Endothelial cell (in vitro differentiated cells): ENCODE results near the gene EHBP1. TPM values are rescaled to one million over a fixed set of nuclear protein-coding genes. Genes with fewer than 3 reads are reported as not detected.

ENCODE experiments used
- DNase-seq: peaks from one replicate; pipeline ENCODE4 v3.0.0; 2021; ENCODE audit warnings: low spot score
- H3K27ac Mint-ChIP-seq: one replicate; pipeline ENCODE4 v1.8.0; 2021; ENCODE audit warnings: mixed read lengths, inconsistent platforms; ENCODE audit not compliant: unreplicated experiment
- H3K27me3 Mint-ChIP-seq: one replicate; pipeline ENCODE4 v1.8.0; 2021; ENCODE audit warnings: mild to moderate bottlenecking, moderate library complexity, mixed read lengths, inconsistent platforms; ENCODE audit not compliant: unreplicated experiment
- H3K36me3 Mint-ChIP-seq: one replicate; pipeline ENCODE4 v1.8.0; 2021; ENCODE audit warnings: mild to moderate bottlenecking, low read depth, mixed read lengths, inconsistent platforms; ENCODE audit not compliant: unreplicated experiment
- H3K4me1 Mint-ChIP-seq: one replicate; pipeline ENCODE4 v1.8.0; 2021; ENCODE audit warnings: mild to moderate bottlenecking, mixed read lengths, inconsistent platforms; ENCODE audit not compliant: unreplicated experiment
- H3K4me3 Mint-ChIP-seq: one replicate; pipeline ENCODE4 v1.8.0; 2021; ENCODE audit warnings: mild to moderate bottlenecking, mixed read lengths, inconsistent platforms; ENCODE audit not compliant: unreplicated experiment
- H3K9me3 Mint-ChIP-seq: one replicate; pipeline ENCODE4 v1.8.0; 2021; ENCODE audit warnings: mixed read lengths, inconsistent platforms; ENCODE audit not compliant: unreplicated experiment
- CTCF ChIP-seq: fragments of 200-600 bp; sonication (generic); IDR thresholded peaks from one replicate; pipeline ENCODE4 v1.5.0; 2021; ENCODE audit warnings: antibody characterized with exemption; ENCODE audit not compliant: unreplicated experiment
- total RNA-seq: library from RNA; stranded (reverse); fragmentation: NEBNext Ultra II Directional; extraction: Animal tissue kit (Norgen Biotek cat#: 25700); gene quantifications from one replicate; pipeline ENCODE4 v1.2.1, GENCODE V29; 2021; ENCODE audit not compliant: unreplicated experiment

The EHBP1 gene
- total RNA-seq, 1 donor from 2014 or later: 54.4 TPM

- H3K27ac Mint-ChIP-seq: no peak overlapping the region
- H3K27me3 Mint-ChIP-seq: no peaks in the 10 kb centered on the region
- no peak for TF ChIP-seq CTCF
- H3K4me1 Mint-ChIP-seq: peaks cover 10% of the 10 kb centered on the region
- no peaks in the 10 kb centered on the region for H3K9me3 Mint-ChIP-seq
- no peak overlapping the region for H3K4me3 Mint-ChIP-seq
- no peaks in the 10 kb centered on the region for H3K36me3 Mint-ChIP-seq
- no peak for DNase-seq
Observed at GRCh38 chr2:62660582-62661262, 44.8 kb upstream of the EHBP1 start.

GRCh38 chr2:62661263-62661635, 44.3 kb upstream of the EHBP1 start:
- no peak for DNase-seq
- TF ChIP-seq CTCF: no peak
- H3K4me1 Mint-ChIP-seq: peaks cover 5% of the 10 kb centered on the region

GRCh38 chr2:62662131-62662530, 43.4 kb upstream of the EHBP1 start:
- H3K4me3 Mint-ChIP-seq: no peak overlapping the region
- no peaks in the 10 kb centered on the region for H3K27me3 Mint-ChIP-seq
- no peak for DNase-seq
- no peaks in the 10 kb centered on the region for H3K36me3 Mint-ChIP-seq
- peaks cover 5% of the 10 kb centered on the region for H3K4me1 Mint-ChIP-seq
- H3K27ac Mint-ChIP-seq: no peak overlapping the region
- no peak for TF ChIP-seq CTCF
- H3K9me3 Mint-ChIP-seq: no peaks in the 10 kb centered on the region

More at GRCh38 chr2:62661263-62661635, 44.3 kb upstream of the EHBP1 start:
- Mint-ChIP-seq H3K9me3 (no peaks in the 10 kb centered on the region), H3K36me3 (no peaks in the 10 kb centered on the region), H3K4me3 (no peak overlapping the region), H3K27ac (no peak overlapping the region), H3K27me3 (no peaks in the 10 kb centered on the region)

- no peak overlapping the region for H3K27ac Mint-ChIP-seq
- H3K4me3 Mint-ChIP-seq: no peak overlapping the region
- peaks cover 5% of the 10 kb centered on the region for H3K4me1 Mint-ChIP-seq
- no peaks in the 10 kb centered on the region for H3K27me3 Mint-ChIP-seq
- no peaks in the 10 kb centered on the region for H3K36me3 Mint-ChIP-seq
- TF ChIP-seq CTCF: no peak
- no peaks in the 10 kb centered on the region for H3K9me3 Mint-ChIP-seq
- no peak for DNase-seq
Observed at GRCh38 chr2:62662554-62662953, 43.0 kb upstream of the EHBP1 start.

GRCh38 chr2:62663411-62663810, 42.1 kb upstream of the EHBP1 start:
- no peak for TF ChIP-seq CTCF
- H3K9me3 Mint-ChIP-seq: no peaks in the 10 kb centered on the region
- DNase-seq: no peak
- no peaks in the 10 kb centered on the region for H3K36me3 Mint-ChIP-seq
- no peaks in the 10 kb centered on the region for H3K27me3 Mint-ChIP-seq
- H3K4me3 Mint-ChIP-seq: no peak overlapping the region
- H3K4me1 Mint-ChIP-seq: peaks cover 5% of the 10 kb centered on the region
- H3K27ac Mint-ChIP-seq: no peak overlapping the region
